HEK293 (cell line): ENCODE measurements around the gene NKAIN4.

Source experiments
- CTCF ChIA-PET: fragments of 350-600 bp; formaldehyde crosslinking; extraction: SDS; loops from one replicate; lab custom pipeline; 2021; ENCODE audit warnings: antibody characterized with exemption; lab: Yijun Ruan, JAX
- POLR2A ChIA-PET: fragments of 300-600 bp; formaldehyde crosslinking; extraction: SDS; loops from one replicate; lab custom pipeline; 2020; ENCODE audit warnings: antibody characterized with exemption, inconsistent platforms; lab: Yijun Ruan, JAX
- H3K27ac ChIP-seq: fragments of 200-500 bp; sonication (Bioruptor generic); 2 replicates; pipeline ENCODE4 v1.5.1; 2014; ENCODE audit warnings: low read depth, low read length, control low read depth, inconsistent platforms; ENCODE audit errors: extremely low read depth
- H3K36me3 ChIP-seq, 2 experiments: fragments of 200-500 bp in 1 of 2; sonication (Bioruptor generic) in 1 of 2; 1 replicate in 1 of 2; 2 replicates in 1 of 2; pipeline ENCODE4 v1.5.1; 2014 to 2017; ENCODE audit warnings: inconsistent platforms in 2 of 2, low read length in 2 of 2; ENCODE audit not compliant: control insufficient read depth in 2 of 2, insufficient read depth in 1 of 2
- H3K4me1 ChIP-seq: fragments of 200-500 bp; sonication (Bioruptor generic); 2 replicates; pipeline ENCODE4 v1.5.1; 2014; ENCODE audit warnings: mild to moderate bottlenecking, low read length, inconsistent platforms; ENCODE audit not compliant: control insufficient read depth, insufficient read depth
- H3K4me3 ChIP-seq: 2 replicates; pipeline ENCODE4 v1.5.1; 2011; ENCODE audit warnings: low read depth, mild to moderate bottlenecking, control low read depth, low read length, moderate library complexity
- H3K9me3 ChIP-seq: fragments of 200-500 bp; sonication (Bioruptor generic); 2 replicates; pipeline ENCODE4 v1.5.1; 2014; ENCODE audit warnings: low read depth, low read length, inconsistent platforms; ENCODE audit not compliant: control insufficient read depth, insufficient read depth
- CTCF ChIP-seq: fragments of 450-650 bp; formaldehyde crosslinking; IDR thresholded peaks from 2 replicates; pipeline ENCODE4 v1.5.1; 2016; ENCODE audit warnings: missing biosample characterization, missing genetic modification characterization
- INSM2 ChIP-seq: fragments of 450-650 bp; formaldehyde crosslinking; IDR thresholded peaks from 2 replicates; pipeline ENCODE4 v1.5.1; 2016; ENCODE audit warnings: missing biosample characterization, missing genetic modification characterization
- PRDM10 ChIP-seq: fragments of 450-650 bp; formaldehyde crosslinking; IDR thresholded peaks from 2 replicates; pipeline ENCODE4 v1.5.1; 2016; ENCODE audit warnings: missing biosample characterization, missing genetic modification characterization
- SP2 ChIP-seq: fragments of 450-650 bp; formaldehyde crosslinking; IDR thresholded peaks from 2 replicates; pipeline ENCODE4 v1.5.1; 2016; ENCODE audit warnings: missing biosample characterization, missing genetic modification characterization
- ZBTB11 ChIP-seq: fragments of 450-650 bp; formaldehyde crosslinking; conservative IDR thresholded peaks from 2 replicates; pipeline ENCODE4 v1.5.1; 2016; ENCODE audit warnings: low read depth, missing biosample characterization, missing genetic modification characterization
- ZBTB17 ChIP-seq: fragments of 450-650 bp; formaldehyde crosslinking; IDR thresholded peaks from 2 replicates; pipeline ENCODE4 v1.5.1; 2016; ENCODE audit warnings: missing biosample characterization, missing genetic modification characterization
- ZBTB20 ChIP-seq: fragments of 450-650 bp; formaldehyde crosslinking; IDR thresholded peaks from 2 replicates; pipeline ENCODE4 v1.5.1; 2016; ENCODE audit warnings: missing biosample characterization, missing genetic modification characterization
- ZBTB48 ChIP-seq: fragments of 450-650 bp; formaldehyde crosslinking; IDR thresholded peaks from 2 replicates; pipeline ENCODE4 v1.5.1; 2016; ENCODE audit warnings: missing biosample characterization, missing genetic modification characterization
- ZEB2 ChIP-seq: fragments of 450-650 bp; formaldehyde crosslinking; IDR thresholded peaks from 2 replicates; pipeline ENCODE4 v1.5.1; 2016; ENCODE audit warnings: missing biosample characterization, missing genetic modification characterization
- ZNF302 ChIP-seq: fragments of 450-650 bp; formaldehyde crosslinking; IDR thresholded peaks from 2 replicates; pipeline ENCODE4 v1.5.1; 2016; ENCODE audit warnings: missing biosample characterization, missing genetic modification characterization, low read depth
- ZNF341 ChIP-seq: fragments of 450-650 bp; formaldehyde crosslinking; IDR thresholded peaks from 2 replicates; pipeline ENCODE4; 2016; ENCODE audit warnings: low read depth, missing biosample characterization, missing genetic modification characterization
- ZNF366 ChIP-seq: fragments of 450-650 bp; formaldehyde crosslinking; conservative IDR thresholded peaks from 2 replicates; pipeline ENCODE4 v1.5.1; 2016; ENCODE audit warnings: missing biosample characterization, missing genetic modification characterization
- ZNF548 ChIP-seq: fragments of 450-650 bp; formaldehyde crosslinking; IDR thresholded peaks from 2 replicates; pipeline ENCODE4 v1.5.1; 2016; ENCODE audit warnings: missing biosample characterization, missing genetic modification characterization
- ZNF561 ChIP-seq: fragments of 450-650 bp; IDR thresholded peaks from 2 replicates; pipeline ENCODE4 v1.5.1; 2018; ENCODE audit warnings: missing biosample characterization, missing genetic modification characterization, borderline replicate concordance
- ZNF596 ChIP-seq: fragments of 450-650 bp; IDR thresholded peaks from 2 replicates; pipeline ENCODE4 v1.5.0; 2018; ENCODE audit warnings: missing biosample characterization, mild to moderate bottlenecking, missing genetic modification characterization, moderate library complexity
- ZNF639 ChIP-seq: fragments of 450-650 bp; formaldehyde crosslinking; IDR thresholded peaks from 2 replicates; pipeline ENCODE4 v1.5.1; 2016; ENCODE audit warnings: missing biosample characterization, missing genetic modification characterization
- ZSCAN16 ChIP-seq: fragments of 450-650 bp; formaldehyde crosslinking; IDR thresholded peaks from 2 replicates; pipeline ENCODE4 v1.5.1; 2016; ENCODE audit warnings: missing biosample characterization, missing genetic modification characterization
- ZSCAN4 ChIP-seq: fragments of 450-650 bp; formaldehyde crosslinking; IDR thresholded peaks from 2 replicates; pipeline ENCODE4 v1.5.1; 2017; ENCODE audit warnings: missing biosample characterization, missing genetic modification characterization
- ZXDB ChIP-seq: fragments of 450-650 bp; formaldehyde crosslinking; IDR thresholded peaks from 2 replicates; pipeline ENCODE4 v1.5.1; 2016; ENCODE audit warnings: missing biosample characterization, missing genetic modification characterization

The NKAIN4 gene

GRCh38 chr20:63216041-63216848 is 38.0 kb downstream of the NKAIN4 start, which contains the start of gene YTHDF1 (continued):
- no peak for TF ChIP-seq ZNF341 (tag by site-specific recombination)
- 0 out of 2 replicates have a peak, but pooled peaks have one; percentile 20 for TF ChIP-seq ZNF596
- no peak for TF ChIP-seq ZSCAN16 (tag by site-specific recombination)
- TF ChIP-seq ZNF639 (tag by site-specific recombination): no peak
- no peak for TF ChIP-seq ZNF366
- TF ChIP-seq ZBTB48 (tag by site-specific recombination): 0 out of 2 replicates have a peak, but pooled peaks have one; percentile 20
- TF ChIP-seq, all 188 proteins: peak for 56

- POLR2A ChIA-PET: interaction anchor here (0.8 to 2.4 kb wide), 4 partner anchors 10 to 35 kb away, joined by 3 to 22 read pairs (median 4); no protein-coding TSS in a partner anchor
- Histone ChIP-seq H3K4me1 (no peaks in the 10 kb centered on the region; the same call in 1 of the 2 replicates), H3K4me3 (peak overlapping the region; percentile 73), H3K9me3 (no peaks in the 10 kb centered on the region), H3K27ac (peak overlapping the region; percentile 89), H3K36me3 (peaks cover 8 to 47% of the 10 kb centered on the region in 2 experiments)
- CTCF ChIA-PET: interaction anchor here (0.5 to 2.5 kb wide), 11 partner anchors 9 to 242 kb away, joined by 3 to 42 read pairs (median 4); no protein-coding TSS in a partner anchor
- peak; percentile 34; the same call in 1 of the 2 replicates for TF ChIP-seq ZXDB
- peak; percentile 15; the same call in 1 of the 2 replicates for TF ChIP-seq ZNF341 (tag by site-specific recombination)
- TF ChIP-seq ZBTB11 (tag by site-specific recombination): peak; percentile 80
- TF ChIP-seq ZNF302 (tag by site-specific recombination): no peak
- peak; percentile 64 for TF ChIP-seq PRDM10 (tag by site-specific recombination)
- TF ChIP-seq SP2: peak; percentile 8; the same call in 1 of the 2 replicates
- 0 out of 2 replicates have a peak, but pooled peaks have one; percentile 33 for TF ChIP-seq ZEB2
- peak; percentile 37; the same call in 1 of the 2 replicates for TF ChIP-seq ZBTB20 (tag by site-specific recombination)
- TF ChIP-seq ZNF548: no peak
- TF ChIP-seq CTCF (tag by site-specific recombination): peak; percentile 64
- TF ChIP-seq ZSCAN4 (tag by site-specific recombination): no peak
- TF ChIP-seq ZNF561: 0 out of 2 replicates have a peak, but pooled peaks have one; percentile 31
- TF ChIP-seq ZBTB17: peak; percentile 44
- TF ChIP-seq INSM2 (tag by site-specific recombination): no peak
These were observed 38.9 kb downstream of the NKAIN4 start for GRCh38 chr20:63215101-63216040.
